Fibroblast of skin of left quadriceps (primary cell): ENCODE data around the gene CCSER1.
A peak's percentile ranks its signal among the peaks of the same experiment; 100 is the strongest.

Experiments
- DNase-seq, 2 experiments: peaks; one replicate each; pipeline ENCODE4 v3.0.0-alpha.2; 2013; ENCODE audit warnings: low read depth in 2 of 2

CCSER1 gene

GRCh38 chr4:90946945-90947344 lies 819.8 kb downstream of the CCSER1 start:
- no peak for DNase-seq

- DNase-seq: no peak
Observed at GRCh38 chr4:90950385-90950841, 823.2 kb downstream of the CCSER1 start.

- peak; percentile 13 to 16 for DNase-seq
Observed at GRCh38 chr4:90951037-90951436, 823.8 kb downstream of the CCSER1 start.

- peak; percentile 85 to 87 for DNase-seq
Observed at GRCh38 chr4:90958256-90958895, 831.2 kb downstream of the CCSER1 start.

- DNase-seq: no peak
Observed at GRCh38 chr4:90960433-90960832, 833.2 kb downstream of the CCSER1 start.

- DNase-seq: no peak
Observed at GRCh38 chr4:90960840-90961239, 833.6 kb downstream of the CCSER1 start.

- no peak for DNase-seq
Observed at GRCh38 chr4:90970021-90970420, 842.8 kb downstream of the CCSER1 start.

- no peak for DNase-seq
Observed at GRCh38 chr4:90977726-90978125, 850.5 kb downstream of the CCSER1 start.

- no peak for DNase-seq
Observed at GRCh38 chr4:90979556-90979955, 852.4 kb downstream of the CCSER1 start.

GRCh38 chr4:90982813-90983212 lies 855.6 kb downstream of the CCSER1 start:
- DNase-seq: no peak

- DNase-seq: no peak
Observed at GRCh38 chr4:90990284-90990683, 863.1 kb downstream of the CCSER1 start.

- DNase-seq: no peak
Observed at GRCh38 chr4:90992213-90992612, 865.0 kb downstream of the CCSER1 start.

GRCh38 chr4:90994851-90995574 lies 867.8 kb downstream of the CCSER1 start:
- no peak for DNase-seq

GRCh38 chr4:90995996-90996395 lies 868.8 kb downstream of the CCSER1 start:
- DNase-seq: no peak

GRCh38 chr4:90996813-90997212 lies 869.6 kb downstream of the CCSER1 start:
- DNase-seq: no peak

GRCh38 chr4:91015861-91016260 lies 888.7 kb downstream of the CCSER1 start:
- DNase-seq: no peak

GRCh38 chr4:91019513-91019912 lies 892.3 kb downstream of the CCSER1 start:
- no peak for DNase-seq

- DNase-seq: no peak
Observed at GRCh38 chr4:91025241-91026148, 898.3 kb downstream of the CCSER1 start.

GRCh38 chr4:91028228-91028627 lies 901.0 kb downstream of the CCSER1 start:
- DNase-seq: no peak

GRCh38 chr4:91031761-91032160 lies 904.6 kb downstream of the CCSER1 start:
- DNase-seq: no peak

GRCh38 chr4:91032725-91033445 lies 905.7 kb downstream of the CCSER1 start:
- DNase-seq: no peak

- DNase-seq: no peak
Observed at GRCh38 chr4:91035276-91035675, 908.1 kb downstream of the CCSER1 start.
